Forelimb muscle (tissue), 1 donor: ENCODE measurements around the gene PPP1R15A. TPM values are rescaled to one million over a fixed set of nuclear protein-coding genes. Genes with fewer than 3 reads are reported as not detected.
"Not testable (repeated sequence)": the region's sequence is repeated elsewhere in the genome, so short reads cannot be mapped to it uniquely, and the experiment has no call there.

Source experiments
- DNase-seq: peaks from one replicate; pipeline ENCODE4 v3.0.0-alpha.2; 2013; ENCODE audit warnings: low read depth
- polyA plus RNA-seq: library from polyadenylated mRNA; unstranded; fragments of 120-200 nt; gene quantifications from one replicate; pipeline ENCODE4 v1.2.1, GENCODE V29; 2013; ENCODE audit not compliant: insufficient read length

PPP1R15A gene
- polyA plus RNA-seq, 1 donor, result 45.9 TPM

- DNase-seq, result no peak
Measured at GRCh38 chr19:48881741-48882657, 9.8 kb downstream of the PPP1R15A start.

GRCh38 chr19:48883726-48884125 is 11.5 kb downstream of the PPP1R15A start:
- DNase-seq, result no peak

- no peak for DNase-seq
Measured at GRCh38 chr19:48887861-48888612, 15.8 kb downstream of the PPP1R15A start.

- DNase-seq, result not testable (repeated sequence)
Measured at GRCh38 chr19:48889496-48889895, 17.3 kb downstream of the PPP1R15A start.

GRCh38 chr19:48890551-48890950 is 18.3 kb downstream of the PPP1R15A start:
- DNase-seq, result no peak

GRCh38 chr19:48895226-48895625 is 23.0 kb downstream of the PPP1R15A start:
- no peak for DNase-seq

- no peak for DNase-seq
Measured at GRCh38 chr19:48896191-48896720, 24.0 kb downstream of the PPP1R15A start.

GRCh38 chr19:48897181-48897580 is 25.0 kb downstream of the PPP1R15A start:
- no peak for DNase-seq

- not testable (repeated sequence) for DNase-seq
Measured at GRCh38 chr19:48899386-48899749, 27.1 kb downstream of the PPP1R15A start.

- DNase-seq, result peak; percentile 97
Measured at GRCh38 chr19:48899781-48900476, 27.7 kb downstream of the PPP1R15A start, which contains the start of gene NUCB1. TSS of gene NUCB1 (plus strand) at chr19:48900312. CDS start at chr19:48900797, 485 bp downstream.

- DNase-seq, result peak; percentile 16
Measured at GRCh38 chr19:48900477-48901406, 28.5 kb downstream of the PPP1R15A start.

GRCh38 chr19:48902291-48902690 is 30.1 kb downstream of the PPP1R15A start:
- not testable (repeated sequence) for DNase-seq

GRCh38 chr19:48903788-48904187 is 31.6 kb downstream of the PPP1R15A start:
- DNase-seq, result not testable (repeated sequence)

- no peak for DNase-seq
Measured at GRCh38 chr19:48905664-48906063, 33.4 kb downstream of the PPP1R15A start.

- DNase-seq, result no peak
Measured at GRCh38 chr19:48906324-48906723, 34.1 kb downstream of the PPP1R15A start.

GRCh38 chr19:48907671-48908070 is 35.5 kb downstream of the PPP1R15A start:
- DNase-seq, result no peak

- DNase-seq, result not testable (repeated sequence)
Measured at GRCh38 chr19:48909424-48910077, 37.3 kb downstream of the PPP1R15A start.

- DNase-seq, result no peak
Measured at GRCh38 chr19:48910803-48911202, 38.6 kb downstream of the PPP1R15A start.

GRCh38 chr19:48913114-48913889 is 41.1 kb downstream of the PPP1R15A start:
- no peak for DNase-seq
